Activated CD8-positive, alpha-beta memory T cell treated with anti-CD3 and anti-CD28 coated beads for 36 hours (primary cell): ENCODE data around the gene NCEH1. TPM values are rescaled to one million over a fixed set of nuclear protein-coding genes. Genes with fewer than 3 reads are reported as not detected.
"Not testable (repeated sequence)": the region's sequence is repeated elsewhere in the genome, so short reads cannot be mapped to it uniquely, and the experiment has no call there.

ENCODE experiments used
- CTCF ChIA-PET: fragments of 350-600 bp; sonication (Branson Sonifier 250); formaldehyde crosslinking; loops from one replicate; lab custom pipeline; 2021; ENCODE audit warnings: antibody characterized with exemption; lab: Charles Lee
- POLR2A ChIA-PET: fragments of 350-600 bp; sonication (Branson Sonifier 250); formaldehyde crosslinking; loops from one replicate; lab custom pipeline; 2021; ENCODE audit warnings: antibody characterized with exemption; lab: Charles Lee
- total RNA-seq, 2 experiments: library from RNA; stranded (reverse); gene quantifications; one replicate each; pipeline ENCODE4 v1.2.3, GENCODE V29; 2021

NCEH1 gene
- total RNA-seq, result 10 to 100 TPM; 10.5 to 11.2 TPM

GRCh38 chr3:172710664-172711453, at the start of gene NCEH1:
Gene NCEH1, minus strand, starts transcription at chr3:172711067. Its CDS starts 83 bp downstream, at chr3:172710984.
- CTCF ChIA-PET, result interaction anchor here (0.7 to 2.5 kb wide), 3 partner anchors 38 to 43 kb away, joined by 3 to 6 read pairs (median 5); partner anchors contain the start of gene ECT2
- POLR2A ChIA-PET, result interaction anchor here (1.8 kb wide), 1 partner anchor 40 kb away, joined by 5 read pairs; the partner anchor contains the start of gene ECT2

- CTCF ChIA-PET, result interaction anchor here (0.6 kb wide), 1 partner anchor 428 kb away, joined by 3 read pairs; no protein-coding TSS in a partner anchor
- POLR2A ChIA-PET, result not testable (repeated sequence)
These were observed 49.5 kb upstream of the NCEH1 start for GRCh38 chr3:172760416-172760815.

- ChIA-PET CTCF (interaction anchor here (1.3 kb wide), 1 partner anchor 42 kb away, joined by 3 read pairs; no protein-coding TSS in a partner anchor), POLR2A (no interaction called here)
These were observed 42.3 kb upstream of the NCEH1 start for GRCh38 chr3:172753125-172753524.

GRCh38 chr3:172752651-172753050, 41.8 kb upstream of the NCEH1 start:
- ChIA-PET POLR2A (no interaction called here), CTCF (interaction anchor here (1.3 kb wide), 1 partner anchor 41 kb away, joined by 3 read pairs; no protein-coding TSS in a partner anchor)

- CTCF ChIA-PET, result interaction anchor here (0.8 to 1.7 kb wide), 2 partner anchors 13 to 41 kb away, joined by 3 to 6 read pairs; partner anchors contain the start of gene NCEH1
- POLR2A ChIA-PET, result interaction anchor here (1.6 kb wide), 1 partner anchor 41 kb away, joined by 5 read pairs; the partner anchor contains the start of gene NCEH1
These were observed 40.4 kb upstream of the NCEH1 start for GRCh38 chr3:172751175-172751704.

GRCh38 chr3:172750368-172751174, 39.7 kb upstream of the NCEH1 start, which contains the start of gene ECT2:
Gene ECT2, plus strand, starts transcription at chr3:172750726. Its CDS starts 3,805 bp downstream, at chr3:172754531.
- CTCF ChIA-PET, result interaction anchor here (0.8 to 1.7 kb wide), 4 partner anchors 14 to 135 kb away, joined by 3 to 6 read pairs (median 3); partner anchors contain the start of gene NCEH1
- POLR2A ChIA-PET, result interaction anchor here (0.7 to 1.6 kb wide), 2 partner anchors 40 to 41 kb away, joined by 3 to 5 read pairs; partner anchors contain the start of gene NCEH1

- ChIA-PET CTCF (interaction anchor here (1.0 to 1.7 kb wide), 3 partner anchors 20 to 135 kb away, joined by 3 to 6 read pairs (median 3); partner anchors contain the start of gene NCEH1), POLR2A (interaction anchor here (0.7 to 1.6 kb wide), 2 partner anchors 39 to 41 kb away, joined by 3 to 5 read pairs; partner anchors contain the start of gene NCEH1)
These were observed 39.2 kb upstream of the NCEH1 start for GRCh38 chr3:172750069-172750367.

GRCh38 chr3:172749230-172749965, 38.5 kb upstream of the NCEH1 start:
- CTCF ChIA-PET, result interaction anchor here (1.0 to 1.7 kb wide), 3 partner anchors 20 to 134 kb away, joined by 3 to 6 read pairs (median 3); partner anchors contain the start of gene NCEH1
- POLR2A ChIA-PET, result no interaction called here

GRCh38 chr3:172746475-172746874, 35.6 kb upstream of the NCEH1 start:
- CTCF ChIA-PET, result no interaction called here
- POLR2A ChIA-PET, result no interaction called here

GRCh38 chr3:172739462-172739861, 28.6 kb upstream of the NCEH1 start:
- POLR2A ChIA-PET, result no interaction called here
- CTCF ChIA-PET, result no interaction called here

GRCh38 chr3:172735014-172735413, 24.1 kb upstream of the NCEH1 start:
- ChIA-PET POLR2A (no interaction called here), CTCF (no interaction called here)

- CTCF ChIA-PET, result no interaction called here
These were observed 15.5 kb upstream of the NCEH1 start for GRCh38 chr3:172726380-172726779.

GRCh38 chr3:172722536-172723040, 11.7 kb upstream of the NCEH1 start:
- CTCF ChIA-PET, POLR2A ChIA-PET: not testable (repeated sequence)

More at GRCh38 chr3:172726380-172726779, 15.5 kb upstream of the NCEH1 start:
- POLR2A ChIA-PET, result no interaction called here

GRCh38 chr3:172717493-172718088, 6.7 kb upstream of the NCEH1 start:
- ChIA-PET POLR2A (no interaction called here), CTCF (interaction anchor here (1.1 kb wide), 1 partner anchor 43 kb away, joined by 3 read pairs; no protein-coding TSS in a partner anchor)

- POLR2A ChIA-PET, result no interaction called here
- CTCF ChIA-PET, result no interaction called here
These were observed 5.6 kb upstream of the NCEH1 start for GRCh38 chr3:172716476-172716875.

GRCh38 chr3:172713316-172713715, 2.4 kb upstream of the NCEH1 start:
- ChIA-PET POLR2A (no interaction called here), CTCF (no interaction called here)

GRCh38 chr3:172711454-172711795, 558 bp upstream of the NCEH1 start:
- POLR2A ChIA-PET, result interaction anchor here (1.8 kb wide), 1 partner anchor 39 kb away, joined by 5 read pairs; the partner anchor contains the start of gene ECT2
- CTCF ChIA-PET, result interaction anchor here (0.7 to 2.5 kb wide), 3 partner anchors 38 to 42 kb away, joined by 3 to 6 read pairs (median 5); partner anchors contain the start of gene ECT2
